HUDEP-2 (cell line): ENCODE data around the gene SHBG.
"Not testable (repeated sequence)": the region's sequence is repeated elsewhere in the genome, so short reads cannot be mapped to it uniquely, and the experiment has no call there.

Source experiments
- DNase-seq, 76 experiments: peaks; one replicate each; lab custom pipeline; 2025; ENCODE audit not compliant: unreplicated experiment in 76 of 76; lab: John Stamatoyannopoulos, UW

Gene SHBG, protein sequence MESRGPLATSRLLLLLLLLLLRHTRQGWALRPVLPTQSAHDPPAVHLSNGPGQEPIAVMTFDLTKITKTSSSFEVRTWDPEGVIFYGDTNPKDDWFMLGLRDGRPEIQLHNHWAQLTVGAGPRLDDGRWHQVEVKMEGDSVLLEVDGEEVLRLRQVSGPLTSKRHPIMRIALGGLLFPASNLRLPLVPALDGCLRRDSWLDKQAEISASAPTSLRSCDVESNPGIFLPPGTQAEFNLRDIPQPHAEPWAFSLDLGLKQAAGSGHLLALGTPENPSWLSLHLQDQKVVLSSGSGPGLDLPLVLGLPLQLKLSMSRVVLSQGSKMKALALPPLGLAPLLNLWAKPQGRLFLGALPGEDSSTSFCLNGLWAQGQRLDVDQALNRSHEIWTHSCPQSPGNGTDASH

GRCh38 chr17:7629939-7630571, at the start of gene SHBG:
SHBG (plus strand) TSS chr17:7630135; CDS start chr17:7630173, 38 bp downstream.
- DNase-seq, result no peak

DNA sequence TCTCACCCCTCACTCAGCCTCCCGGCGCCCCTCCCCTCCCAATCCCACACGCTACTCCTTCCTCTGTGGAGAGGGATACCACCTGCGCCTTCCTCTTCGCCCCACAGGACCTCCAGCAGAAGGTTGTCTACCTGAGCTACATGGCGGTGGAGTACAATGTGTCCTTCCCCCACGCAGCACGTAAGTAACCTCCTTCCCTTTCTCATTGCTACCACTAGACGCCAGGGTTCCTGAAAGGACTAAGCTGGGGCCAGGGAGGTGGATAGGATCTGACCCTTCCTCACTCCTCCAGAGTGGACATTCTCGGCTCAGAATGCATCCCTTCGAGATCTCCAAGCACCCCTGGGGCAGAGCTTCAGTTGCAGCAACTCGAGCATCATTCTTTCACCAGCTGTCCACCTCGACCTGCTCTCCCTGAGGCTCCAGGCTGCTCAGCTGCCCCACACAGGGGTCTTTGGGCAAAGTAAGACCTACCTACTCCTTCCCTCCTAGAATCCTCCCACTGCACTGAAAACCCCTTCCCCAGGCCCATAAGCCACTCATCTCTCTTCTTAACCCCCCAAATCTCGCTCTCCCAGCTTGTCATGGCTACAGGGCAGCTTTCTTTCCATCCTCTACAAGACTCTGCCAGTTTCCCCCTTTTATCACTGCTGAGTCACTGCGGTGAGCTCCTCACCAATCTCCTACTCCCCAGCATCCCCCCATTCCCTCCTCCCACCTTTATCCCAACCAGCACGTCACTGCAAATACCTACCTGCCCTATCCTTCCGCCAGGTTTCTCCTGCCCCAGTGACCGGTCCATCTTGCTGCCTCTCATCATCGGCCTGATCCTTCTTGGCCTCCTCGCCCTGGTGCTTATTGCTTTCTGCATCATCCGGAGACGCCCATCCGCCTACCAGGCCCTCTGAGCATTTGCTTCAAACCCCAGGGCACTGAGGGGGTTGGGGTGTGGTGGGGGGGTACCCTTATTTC, 49.0 kb upstream of the SHBG start:
- DNase-seq, result peak in 23 of 76 experiments; percentile 13 to 47 (median 29)

- DNase-seq, result peak in 18 of 76 experiments; percentile 14 to 53 (median 36)
These were observed 47.3 kb upstream of the SHBG start for GRCh38 chr17:7582396-7583252.

DNA sequence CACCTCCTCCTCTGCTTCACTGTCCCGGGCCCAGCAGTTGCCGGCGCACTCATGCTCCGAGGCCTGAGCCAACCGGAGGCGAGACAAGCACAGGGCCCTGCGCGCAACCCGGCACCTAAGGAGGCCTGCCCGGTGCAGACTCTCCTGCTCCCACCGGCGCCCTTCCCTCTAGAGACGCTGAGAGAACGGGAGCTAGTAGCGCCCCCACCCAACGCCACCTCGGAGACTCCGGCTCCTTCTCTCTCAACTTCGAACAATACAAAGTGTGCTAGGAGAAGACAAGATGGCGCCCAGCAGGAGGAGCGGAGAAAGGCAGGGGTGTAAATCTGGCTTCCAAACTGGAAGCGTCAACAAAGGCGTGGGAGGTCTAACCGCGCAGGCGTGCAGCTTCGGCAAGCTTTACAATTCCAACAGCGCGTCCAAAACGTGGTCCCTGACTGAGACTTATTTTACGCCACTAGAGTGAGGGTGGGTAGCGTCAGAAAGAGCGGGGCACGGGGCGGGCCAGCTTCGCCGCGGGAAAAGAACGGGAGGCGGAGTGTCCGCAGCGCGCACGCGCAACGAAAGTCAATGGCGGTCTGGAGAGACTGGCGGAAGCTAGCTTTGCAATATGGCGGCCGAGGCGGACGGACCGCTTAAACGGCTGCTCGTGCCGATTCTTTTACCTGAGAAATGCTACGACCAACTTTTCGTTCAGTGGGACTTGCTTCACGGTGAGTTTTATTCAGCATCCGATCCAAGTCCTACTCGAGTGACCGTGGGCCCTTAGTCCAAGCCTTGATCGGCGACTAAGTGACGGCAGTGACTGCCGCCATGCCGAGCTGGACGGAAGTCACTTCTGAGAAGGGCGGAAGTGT, 46.5 kb upstream of the SHBG start, which contains the start of gene MPDU1:
Gene MPDU1 (plus strand): TSS at position 600 of the 857 bp plus-strand sequence. CDS start 11 bp downstream, at position 611.
- DNase-seq, result peak in 73 of 76 experiments; percentile 61 to 97 (median 94)

DNA sequence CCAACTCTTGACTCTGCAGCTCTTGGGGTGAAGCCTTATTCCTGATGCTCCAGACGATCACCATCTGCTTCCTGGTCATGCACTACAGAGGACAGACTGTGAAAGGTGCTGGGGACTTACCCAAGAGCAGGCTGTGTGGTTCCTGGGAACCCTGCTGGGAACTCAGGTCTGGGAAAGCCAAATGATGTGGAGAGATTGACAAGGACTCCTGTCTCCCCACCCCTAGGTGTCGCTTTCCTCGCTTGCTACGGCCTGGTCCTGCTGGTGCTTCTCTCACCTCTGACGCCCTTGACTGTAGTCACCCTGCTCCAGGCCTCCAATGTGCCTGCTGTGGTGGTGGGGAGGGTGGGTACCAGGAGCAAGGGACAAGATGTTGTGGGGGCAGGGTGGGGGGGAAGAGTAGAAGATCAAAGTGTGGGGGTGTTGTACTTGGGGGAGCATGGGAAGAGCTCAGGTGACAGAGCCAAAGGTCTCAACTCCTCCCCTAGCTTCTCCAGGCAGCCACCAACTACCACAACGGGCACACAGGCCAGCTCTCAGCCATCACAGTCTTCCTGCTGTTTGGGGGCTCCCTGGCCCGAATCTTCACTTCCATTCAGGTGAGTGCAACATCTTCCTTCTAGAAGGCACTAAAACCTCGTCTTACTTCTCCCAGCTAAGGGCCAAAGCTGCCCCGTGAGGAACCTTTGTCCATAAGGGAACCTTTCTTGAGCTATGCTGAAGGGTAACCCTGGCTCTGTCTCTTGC, 43.1 kb upstream of the SHBG start:
- DNase-seq, result peak in 56 of 76 experiments; percentile 14 to 78 (median 50)

DNA sequence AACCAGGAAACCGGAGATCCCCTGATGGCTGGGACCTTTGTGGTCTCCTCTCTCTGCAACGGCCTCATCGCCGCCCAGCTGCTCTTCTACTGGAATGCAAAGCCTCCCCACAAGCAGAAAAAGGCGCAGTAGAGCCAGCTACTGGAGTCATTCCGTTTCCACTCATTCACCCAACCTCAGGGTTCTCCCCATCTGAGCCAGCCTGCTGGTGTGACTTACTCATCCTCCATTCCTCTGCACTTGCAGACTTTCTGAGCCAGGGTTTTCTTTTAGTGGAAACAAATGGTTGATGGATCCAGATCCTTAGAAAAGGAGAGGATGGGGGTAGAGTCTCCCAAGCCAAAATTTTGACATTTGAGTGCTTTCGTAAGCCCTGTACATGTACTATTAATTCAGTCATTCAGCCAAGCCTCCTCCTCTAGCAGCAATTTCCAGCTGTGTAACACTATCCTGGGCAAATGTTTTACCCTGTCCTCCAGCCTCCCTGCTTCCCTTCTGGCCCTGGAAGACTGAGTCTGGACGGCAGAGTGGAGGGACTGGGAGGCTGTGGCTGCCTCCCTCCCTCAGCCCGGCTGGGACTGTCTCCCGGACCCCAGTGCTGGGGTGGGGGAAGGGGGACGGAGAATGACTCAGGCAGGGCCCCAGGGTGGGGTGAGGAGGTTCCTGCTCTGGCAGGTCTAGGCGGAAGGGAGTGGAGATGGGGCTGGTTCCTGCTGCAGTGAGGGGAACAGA, 42.3 kb upstream of the SHBG start:
- peak in 53 of 76 experiments; percentile 10 to 70 (median 43) for DNase-seq

DNA sequence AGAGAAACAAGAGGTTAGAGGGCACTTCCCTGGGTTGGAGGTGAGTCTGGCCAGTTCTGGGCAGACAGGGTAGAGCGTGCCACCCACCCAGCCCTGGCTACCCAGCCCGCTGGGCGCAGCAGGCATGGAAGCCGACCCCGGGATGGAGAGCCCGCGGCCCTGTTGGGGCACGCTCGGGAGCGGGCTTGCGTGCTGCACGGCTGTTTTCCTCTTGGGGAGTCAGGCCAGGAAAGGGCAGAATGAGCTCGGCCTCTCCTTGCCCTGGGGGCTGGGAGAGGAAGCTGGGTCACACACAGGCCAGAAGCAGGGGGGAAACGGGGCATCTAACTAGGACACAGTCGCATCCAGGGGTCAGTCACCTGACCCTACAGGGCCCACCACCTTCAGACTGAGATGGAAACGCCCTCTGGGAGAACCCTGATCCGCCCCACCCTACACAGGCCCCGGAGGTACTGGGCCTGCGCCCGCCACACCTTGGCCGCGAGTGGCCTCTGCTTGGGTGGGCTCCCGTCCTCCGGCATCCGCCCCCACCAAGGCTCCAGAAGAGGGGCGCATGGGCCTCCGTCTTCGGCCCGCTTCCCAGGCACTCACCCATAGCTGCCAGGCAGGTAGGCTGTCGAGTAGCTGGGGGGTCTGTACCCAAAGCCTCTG, 41.3 kb upstream of the SHBG start:
- no peak for DNase-seq

DNA sequence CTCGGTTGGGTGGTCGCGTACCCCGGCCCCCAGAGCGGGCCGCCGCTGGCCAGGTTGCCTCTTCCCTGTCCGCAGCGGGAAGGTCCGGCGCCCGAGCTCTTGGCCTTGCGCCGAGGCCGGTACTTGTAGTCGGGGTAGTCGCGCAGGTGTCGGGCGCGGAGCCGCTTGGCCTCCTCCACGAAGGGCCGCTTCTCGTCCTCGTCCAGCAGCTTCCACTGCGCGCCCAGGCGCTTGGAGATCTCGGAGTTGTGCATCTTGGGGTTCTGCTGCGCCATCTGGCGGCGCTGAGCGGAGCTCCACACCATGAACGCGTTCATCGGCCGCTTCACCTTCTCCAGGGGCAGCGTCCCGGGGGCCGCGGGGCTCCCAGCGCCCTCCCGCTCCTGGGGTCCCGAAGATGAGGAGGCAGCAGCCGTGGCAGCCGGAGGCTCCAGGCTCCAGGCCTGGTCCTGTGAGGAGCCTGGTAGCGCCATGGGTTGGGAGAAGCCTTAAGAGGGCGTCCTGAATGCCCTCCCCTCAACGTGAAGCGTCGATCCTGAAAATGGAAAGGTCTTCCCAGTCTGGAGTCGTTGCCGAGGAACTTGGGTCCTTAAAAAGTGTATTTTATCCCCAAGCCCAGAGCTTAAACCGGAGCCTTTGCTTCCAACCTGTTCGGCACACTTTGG, 40.6 kb upstream of the SHBG start:
- DNase-seq, result peak in 54 of 76 experiments; percentile 10 to 80 (median 51)

DNA sequence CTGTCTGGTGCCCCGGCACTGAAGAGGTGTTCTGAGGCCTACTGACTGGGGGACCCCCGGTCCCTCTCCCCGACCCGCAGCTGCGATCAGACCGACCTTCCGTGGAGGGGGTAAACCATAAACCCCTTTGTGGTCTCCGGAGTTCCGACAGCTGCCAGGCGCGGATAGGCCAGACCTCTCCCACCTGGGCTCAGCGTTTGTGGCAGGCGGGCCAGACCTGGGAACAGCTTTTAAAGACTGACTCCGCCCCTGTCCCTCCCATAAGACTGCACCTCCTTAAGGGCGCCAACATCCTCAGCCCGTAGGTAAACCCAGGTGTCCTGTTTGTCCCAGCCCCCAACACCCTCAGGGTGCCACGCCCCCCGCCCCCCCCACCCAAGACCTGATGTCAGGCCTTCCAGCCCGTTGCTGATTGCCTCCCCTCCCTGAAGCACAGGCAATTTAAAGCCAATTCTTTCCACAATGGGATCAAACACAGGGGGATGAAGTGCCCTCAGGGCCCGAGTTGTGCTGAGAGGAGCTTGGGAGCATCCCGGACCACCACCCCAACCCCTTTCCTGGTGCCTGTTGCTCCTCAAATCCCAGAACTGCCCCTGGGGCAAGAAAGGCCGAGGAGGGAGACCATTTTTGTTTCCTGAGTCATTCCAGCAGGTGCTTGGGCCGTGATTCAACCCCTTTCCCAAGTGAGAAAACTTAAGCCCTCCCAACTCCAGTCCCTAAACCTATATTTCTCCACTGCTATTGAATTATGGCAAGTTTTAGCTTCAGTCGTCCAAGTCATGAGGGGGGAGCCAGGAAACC, 39.8 kb upstream of the SHBG start, which contains the start of gene SOX15:
Gene SOX15 (minus strand): TSS at position 204 of the 801 bp plus-strand sequence. CDS start 418 bp downstream, outside the sequence.
- no peak for DNase-seq

GRCh38 chr17:7590743-7591142, 39.2 kb upstream of the SHBG start:
- DNase-seq, result peak in 10 of 76 experiments; percentile 6 to 59 (median 16)

DNA sequence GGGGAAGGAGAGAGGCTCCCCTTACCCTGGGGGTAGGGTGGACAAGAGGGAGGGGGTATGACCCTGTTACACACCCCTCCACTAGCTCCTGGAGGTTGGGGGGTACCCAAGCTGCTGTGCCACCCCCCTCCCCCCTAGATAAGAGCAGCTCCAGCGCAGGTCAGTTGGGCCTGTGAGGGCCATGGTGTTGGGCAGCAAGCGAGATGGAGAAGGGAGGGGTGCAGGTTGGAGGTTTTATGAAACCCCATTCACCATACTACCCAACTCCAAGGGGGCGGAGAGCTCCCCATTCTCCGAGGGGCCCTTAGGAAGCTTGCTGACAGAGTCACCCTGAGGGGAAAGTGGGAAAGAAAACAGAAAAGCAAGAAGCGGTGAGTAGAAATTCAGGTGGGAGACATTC, 38.3 kb upstream of the SHBG start:
- no peak for DNase-seq

- no peak for DNase-seq
These were observed 37.4 kb upstream of the SHBG start for GRCh38 chr17:7592422-7593021.

GRCh38 chr17:7593296-7593695, 36.6 kb upstream of the SHBG start:
- no peak for DNase-seq

- DNase-seq, result not testable (repeated sequence)
These were observed 32.4 kb upstream of the SHBG start for GRCh38 chr17:7597561-7597960.

- DNase-seq, result no peak
These were observed 23.7 kb upstream of the SHBG start for GRCh38 chr17:7606280-7606679.
